SK-N-SH treated with all-trans-retinoic acid at 6 μM for 48 hours (cell line): ENCODE results near the gene VPS37C.

Experiments used
- ATAC-seq: fragments of 200-7000 bp; cut with Tn5 transposase; 3 replicates; pipeline ENCODE4 v1.9.1; 2020; ENCODE audit warnings: mild to moderate bottlenecking, moderate library complexity
- ARNTL ChIP-seq: fragments of 450-650 bp; formaldehyde crosslinking; IDR thresholded peaks from 2 replicates; pipeline ENCODE4 v1.5.0; 2020; ENCODE audit warnings: low read depth, mild to moderate bottlenecking, moderate library complexity, borderline replicate concordance
- BACH2 ChIP-seq: fragments of 250-450 bp; sonication (Bioruptor Pico); IDR thresholded peaks from 2 replicates; pipeline ENCODE4 v1.9.0; 2021; ENCODE audit warnings: mild to moderate bottlenecking, borderline replicate concordance
- ESRRG ChIP-seq: fragments of 250-450 bp; sonication (Bioruptor Pico); IDR thresholded peaks from 2 replicates; pipeline ENCODE4 v1.6.1; 2021; ENCODE audit warnings: mild to moderate bottlenecking
- GLIS3 ChIP-seq: fragments of 250-450 bp; sonication (Bioruptor Pico); IDR thresholded peaks from 2 replicates; pipeline ENCODE4 v1.5.0; 2020; ENCODE audit warnings: mild to moderate bottlenecking, moderate library complexity
- ISL1 ChIP-seq: fragments of 250-450 bp; sonication (Bioruptor Pico); IDR thresholded peaks from 2 replicates; pipeline ENCODE4 v2.1.2; 2022; ENCODE audit warnings: mild to moderate bottlenecking, moderate library complexity
- OSR1 ChIP-seq: fragments of 250-450 bp; sonication (Bioruptor Pico); IDR thresholded peaks from 2 replicates; pipeline ENCODE4 v1.8.0; 2022; ENCODE audit warnings: moderate library complexity, mild to moderate bottlenecking, inconsistent platforms
- PPARA ChIP-seq: fragments of 250-450 bp; sonication (Bioruptor Pico); IDR thresholded peaks from 2 replicates; pipeline ENCODE4 v1.5.0; 2020; ENCODE audit warnings: mild to moderate bottlenecking, borderline replicate concordance
- RARB ChIP-seq: fragments of 250-450 bp; sonication (Bioruptor Pico); IDR thresholded peaks from 2 replicates; pipeline ENCODE4 v1.8.0; 2021; ENCODE audit warnings: mild to moderate bottlenecking, moderate library complexity
- SNAI2 ChIP-seq: fragments of 250-450 bp; sonication (Bioruptor Pico); IDR thresholded peaks from 2 replicates; pipeline ENCODE4 v1.5.0; 2020; ENCODE audit warnings: mild to moderate bottlenecking, moderate library complexity
- TCF4 ChIP-seq: fragments of 250-450 bp; sonication (Bioruptor Pico); IDR thresholded peaks from 2 replicates; pipeline ENCODE4 v1.8.0; 2021; ENCODE audit warnings: mild to moderate bottlenecking, moderate library complexity, borderline replicate concordance
- TOX ChIP-seq: fragments of 250-450 bp; sonication (Bioruptor Pico); IDR thresholded peaks from 2 replicates; pipeline ENCODE4 v1.8.0; 2021; ENCODE audit warnings: mild to moderate bottlenecking, moderate library complexity, borderline replicate concordance
- ZC3H10 ChIP-seq: fragments of 250-450 bp; sonication (Bioruptor Pico); IDR thresholded peaks from 2 replicates; pipeline ENCODE4 v1.5.1; 2021; ENCODE audit warnings: mild to moderate bottlenecking, moderate library complexity
- ZFP3 ChIP-seq: fragments of 250-450 bp; sonication (Bioruptor Pico); IDR thresholded peaks from 2 replicates; pipeline ENCODE4 v1.5.0; 2020; ENCODE audit warnings: mild to moderate bottlenecking, moderate library complexity
- ZFP30 ChIP-seq: fragments of 450-650 bp; formaldehyde crosslinking; IDR thresholded peaks from 2 replicates; pipeline ENCODE4 v1.5.0; 2022; ENCODE audit warnings: mild to moderate bottlenecking, moderate library complexity
- ZNF565 ChIP-seq: fragments of 450-650 bp; formaldehyde crosslinking; conservative IDR thresholded peaks from 2 replicates; pipeline ENCODE4 v1.5.0; 2020; ENCODE audit warnings: low read depth, mild to moderate bottlenecking, moderate library complexity
- ZNF70 ChIP-seq: fragments of 450-650 bp; formaldehyde crosslinking; IDR thresholded peaks from 2 replicates; pipeline ENCODE4 v1.5.0; 2020; ENCODE audit warnings: mild to moderate bottlenecking, moderate library complexity
- ZNF8 ChIP-seq: fragments of 450-650 bp; formaldehyde crosslinking; IDR thresholded peaks from 2 replicates; pipeline ENCODE4 v1.5.0; 2020; ENCODE audit warnings: mild to moderate bottlenecking, moderate library complexity
- TF ChIP-seq, protein P1 (sequence below): fragments of 250-450 bp; sonication (Bioruptor Pico); IDR thresholded peaks from 2 replicates; pipeline ENCODE4 v1.5.1; 2020; ENCODE audit warnings: low read depth, mild to moderate bottlenecking, moderate library complexity
- TF ChIP-seq, protein P2 (sequence below): fragments of 250-450 bp; sonication (Bioruptor Pico); IDR thresholded peaks from 2 replicates; pipeline ENCODE4 v1.5.1; 2021; ENCODE audit warnings: mild to moderate bottlenecking, moderate library complexity
- TF ChIP-seq, protein P3 (sequence below): fragments of 250-450 bp; sonication (Bioruptor Pico); IDR thresholded peaks from 2 replicates; pipeline ENCODE4 v1.8.0; 2020; ENCODE audit warnings: mild to moderate bottlenecking, moderate library complexity, borderline replicate concordance
- TF ChIP-seq, protein P4 (sequence below): fragments of 250-450 bp; sonication (Bioruptor Pico); IDR thresholded peaks from 2 replicates; pipeline ENCODE4 v1.8.0; 2021; ENCODE audit warnings: low read depth, mild to moderate bottlenecking, moderate library complexity, borderline replicate concordance
- TF ChIP-seq, protein P5 (sequence below): fragments of 250-450 bp; sonication (Bioruptor Pico); IDR thresholded peaks from 2 replicates; pipeline ENCODE4 v1.5.0; 2020; ENCODE audit warnings: mild to moderate bottlenecking, moderate library complexity

Gene VPS37C

DNA sequence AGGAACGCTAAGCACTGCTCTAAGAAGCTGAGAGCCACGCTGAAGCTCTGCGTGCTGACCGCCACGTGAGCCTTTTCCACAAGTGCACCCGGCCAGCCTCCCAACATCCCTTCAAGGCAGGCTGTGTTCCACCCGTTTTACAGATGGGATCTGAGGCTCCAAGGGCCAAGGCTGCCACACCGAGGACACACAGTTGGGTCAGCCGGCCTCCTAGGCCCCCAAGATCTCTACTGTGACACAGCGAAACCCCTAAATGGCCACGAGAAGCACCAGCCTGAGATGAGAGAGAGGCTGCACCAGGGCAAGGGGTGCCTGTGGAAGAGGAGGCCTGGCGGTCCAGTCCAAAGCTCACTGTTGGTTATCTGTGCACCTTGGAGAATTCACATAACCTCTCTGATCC is 70.7 kb downstream of the VPS37C start:
- ATAC-seq: no peak
- no peak for TF ChIP-seq TCF4 (CRISPR knock-in tag)
- TF ChIP-seq ZFP30: no peak
- no peak for TF ChIP-seq ZNF8 (CRISPR knock-in tag)
- TF ChIP-seq TOX (CRISPR knock-in tag): no peak
- no peak for TF ChIP-seq ZC3H10 (CRISPR knock-in tag)
- no peak for TF ChIP-seq GLIS3 (CRISPR knock-in tag)
- TF ChIP-seq PPARA (CRISPR knock-in tag): no peak

DNA sequence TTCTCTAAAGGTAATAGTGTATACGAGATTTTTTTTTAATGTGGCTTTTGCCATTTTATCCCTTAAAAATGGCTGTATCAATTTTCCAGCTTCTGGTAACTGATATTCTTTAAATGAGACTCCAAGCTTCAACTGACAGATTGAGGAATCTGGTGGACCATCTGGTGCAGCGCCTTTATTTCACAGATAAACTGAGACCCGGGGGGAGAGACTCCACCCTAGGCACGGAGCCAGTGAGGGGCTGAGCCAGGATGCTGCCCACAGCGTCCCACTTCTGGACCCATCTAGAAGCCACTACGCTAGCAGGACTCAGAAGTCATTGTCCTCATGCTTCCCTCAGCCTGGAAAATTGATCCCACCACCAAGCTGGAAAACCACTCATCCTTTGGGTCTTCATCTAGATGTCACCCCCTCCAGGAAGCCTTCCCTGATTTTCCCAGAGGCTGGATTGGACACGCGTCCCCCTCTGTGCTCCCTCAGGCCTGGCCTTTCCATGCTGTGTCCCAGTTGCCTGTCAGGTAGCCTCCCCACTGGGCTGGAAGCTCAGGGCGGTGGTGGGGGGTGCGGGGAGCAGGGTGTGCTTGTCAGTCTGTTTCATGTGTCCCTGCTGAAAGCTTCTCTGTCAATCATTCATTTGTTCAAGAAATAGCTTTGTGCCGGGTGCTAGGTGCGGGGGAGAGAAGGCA is 71.3 kb downstream of the VPS37C start:
- no peak for ATAC-seq
- no peak for TF ChIP-seq OSR1 (CRISPR knock-in tag)
- TF ChIP-seq, protein P1, sequence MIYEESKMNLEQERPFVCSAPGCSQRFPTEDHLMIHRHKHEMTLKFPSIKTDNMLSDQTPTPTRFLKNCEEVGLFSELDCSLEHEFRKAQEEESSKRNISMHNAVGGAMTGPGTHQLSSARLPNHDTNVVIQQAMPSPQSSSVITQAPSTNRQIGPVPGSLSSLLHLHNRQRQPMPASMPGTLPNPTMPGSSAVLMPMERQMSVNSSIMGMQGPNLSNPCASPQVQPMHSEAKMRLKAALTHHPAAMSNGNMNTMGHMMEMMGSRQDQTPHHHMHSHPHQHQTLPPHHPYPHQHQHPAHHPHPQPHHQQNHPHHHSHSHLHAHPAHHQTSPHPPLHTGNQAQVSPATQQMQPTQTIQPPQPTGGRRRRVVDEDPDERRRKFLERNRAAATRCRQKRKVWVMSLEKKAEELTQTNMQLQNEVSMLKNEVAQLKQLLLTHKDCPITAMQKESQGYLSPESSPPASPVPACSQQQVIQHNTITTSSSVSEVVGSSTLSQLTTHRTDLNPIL: no peak
- no peak for TF ChIP-seq SNAI2
- TF ChIP-seq ISL1 (CRISPR knock-in tag): no peak
- TF ChIP-seq ZFP30: no peak
- no peak for TF ChIP-seq ZNF565 (CRISPR knock-in tag)
- no peak for TF ChIP-seq ESRRG
- TF ChIP-seq ARNTL: no peak
- TF ChIP-seq, protein P2, sequence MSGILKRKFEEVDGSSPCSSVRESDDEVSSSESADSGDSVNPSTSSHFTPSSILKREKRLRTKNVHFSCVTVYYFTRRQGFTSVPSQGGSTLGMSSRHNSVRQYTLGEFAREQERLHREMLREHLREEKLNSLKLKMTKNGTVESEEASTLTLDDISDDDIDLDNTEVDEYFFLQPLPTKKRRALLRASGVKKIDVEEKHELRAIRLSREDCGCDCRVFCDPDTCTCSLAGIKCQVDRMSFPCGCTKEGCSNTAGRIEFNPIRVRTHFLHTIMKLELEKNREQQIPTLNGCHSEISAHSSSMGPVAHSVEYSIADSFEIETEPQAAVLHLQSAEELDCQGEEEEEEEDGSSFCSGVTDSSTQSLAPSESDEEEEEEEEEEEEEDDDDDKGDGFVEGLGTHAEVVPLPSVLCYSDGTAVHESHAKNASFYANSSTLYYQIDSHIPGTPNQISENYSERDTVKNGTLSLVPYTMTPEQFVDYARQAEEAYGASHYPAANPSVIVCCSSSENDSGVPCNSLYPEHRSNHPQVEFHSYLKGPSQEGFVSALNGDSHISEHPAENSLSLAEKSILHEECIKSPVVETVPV (CRISPR knock-in tag): no peak
- no peak for TF ChIP-seq GLIS3 (CRISPR knock-in tag)
- TF ChIP-seq, protein P3, sequence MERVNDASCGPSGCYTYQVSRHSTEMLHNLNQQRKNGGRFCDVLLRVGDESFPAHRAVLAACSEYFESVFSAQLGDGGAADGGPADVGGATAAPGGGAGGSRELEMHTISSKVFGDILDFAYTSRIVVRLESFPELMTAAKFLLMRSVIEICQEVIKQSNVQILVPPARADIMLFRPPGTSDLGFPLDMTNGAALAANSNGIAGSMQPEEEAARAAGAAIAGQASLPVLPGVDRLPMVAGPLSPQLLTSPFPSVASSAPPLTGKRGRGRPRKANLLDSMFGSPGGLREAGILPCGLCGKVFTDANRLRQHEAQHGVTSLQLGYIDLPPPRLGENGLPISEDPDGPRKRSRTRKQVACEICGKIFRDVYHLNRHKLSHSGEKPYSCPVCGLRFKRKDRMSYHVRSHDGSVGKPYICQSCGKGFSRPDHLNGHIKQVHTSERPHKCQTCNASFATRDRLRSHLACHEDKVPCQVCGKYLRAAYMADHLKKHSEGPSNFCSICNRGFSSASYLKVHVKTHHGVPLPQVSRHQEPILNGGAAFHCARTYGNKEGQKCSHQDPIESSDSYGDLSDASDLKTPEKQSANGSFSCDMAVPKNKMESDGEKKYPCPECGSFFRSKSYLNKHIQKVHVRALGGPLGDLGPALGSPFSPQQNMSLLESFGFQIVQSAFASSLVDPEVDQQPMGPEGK: no peak
- TF ChIP-seq, protein P4, sequence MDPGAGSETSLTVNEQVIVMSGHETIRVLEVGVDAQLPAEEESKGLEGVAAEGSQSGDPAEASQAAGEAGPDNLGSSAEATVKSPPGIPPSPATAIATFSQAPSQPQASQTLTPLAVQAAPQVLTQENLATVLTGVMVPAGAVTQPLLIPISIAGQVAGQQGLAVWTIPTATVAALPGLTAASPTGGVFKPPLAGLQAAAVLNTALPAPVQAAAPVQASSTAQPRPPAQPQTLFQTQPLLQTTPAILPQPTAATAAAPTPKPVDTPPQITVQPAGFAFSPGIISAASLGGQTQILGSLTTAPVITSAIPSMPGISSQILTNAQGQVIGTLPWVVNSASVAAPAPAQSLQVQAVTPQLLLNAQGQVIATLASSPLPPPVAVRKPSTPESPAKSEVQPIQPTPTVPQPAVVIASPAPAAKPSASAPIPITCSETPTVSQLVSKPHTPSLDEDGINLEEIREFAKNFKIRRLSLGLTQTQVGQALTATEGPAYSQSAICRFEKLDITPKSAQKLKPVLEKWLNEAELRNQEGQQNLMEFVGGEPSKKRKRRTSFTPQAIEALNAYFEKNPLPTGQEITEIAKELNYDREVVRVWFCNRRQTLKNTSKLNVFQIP: no peak

DNA sequence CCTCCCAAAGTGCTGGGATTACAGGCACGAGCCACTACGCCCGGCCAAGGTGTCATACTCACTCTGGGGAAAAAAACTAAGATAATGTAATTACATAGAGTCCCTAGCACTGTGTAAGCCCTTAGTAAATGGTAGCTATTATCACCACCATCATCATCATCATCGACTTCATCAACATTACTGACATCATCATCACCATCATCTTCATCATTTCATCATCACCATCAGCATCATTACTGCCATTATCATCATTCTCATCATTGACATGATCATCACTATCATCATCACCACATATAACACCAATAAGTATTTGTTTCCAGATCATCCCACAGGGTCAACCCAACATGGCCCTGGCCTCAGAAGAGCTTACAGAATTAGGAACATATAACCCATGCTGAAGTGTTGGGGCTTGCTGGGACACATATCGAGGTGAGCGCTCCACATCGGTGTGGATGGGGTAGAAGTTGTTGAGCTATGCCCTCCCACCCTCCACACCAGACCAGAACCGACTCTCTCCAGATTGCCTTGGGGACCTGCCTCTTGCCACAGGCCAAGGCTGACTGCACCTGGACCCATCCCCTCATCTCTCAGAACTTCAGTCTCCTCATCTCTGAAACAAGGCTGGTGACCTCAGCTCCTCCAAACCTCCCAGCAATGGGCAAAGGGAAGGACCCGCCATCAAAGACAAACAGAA is 73.7 kb downstream of the VPS37C start:
- no peak for ATAC-seq
- TF ChIP-seq ZNF8 (CRISPR knock-in tag) (no peak), ZC3H10 (CRISPR knock-in tag) (no peak), SNAI2 (no peak), GLIS3 (CRISPR knock-in tag) (no peak), ISL1 (CRISPR knock-in tag) (no peak), PPARA (CRISPR knock-in tag) (no peak), BACH2 (no peak), TCF4 (CRISPR knock-in tag) (no peak), ZNF565 (CRISPR knock-in tag) (no peak), ZNF70 (CRISPR knock-in tag) (no peak), TOX (CRISPR knock-in tag) (no peak), OSR1 (CRISPR knock-in tag) (no peak), ESRRG (no peak), RARB (CRISPR knock-in tag) (no peak), ZFP3 (CRISPR knock-in tag) (no peak)
- TF ChIP-seq, protein P1: no peak
- TF ChIP-seq, protein P2 (CRISPR knock-in tag): no peak
- TF ChIP-seq, protein P4: no peak
- TF ChIP-seq, protein P5, sequence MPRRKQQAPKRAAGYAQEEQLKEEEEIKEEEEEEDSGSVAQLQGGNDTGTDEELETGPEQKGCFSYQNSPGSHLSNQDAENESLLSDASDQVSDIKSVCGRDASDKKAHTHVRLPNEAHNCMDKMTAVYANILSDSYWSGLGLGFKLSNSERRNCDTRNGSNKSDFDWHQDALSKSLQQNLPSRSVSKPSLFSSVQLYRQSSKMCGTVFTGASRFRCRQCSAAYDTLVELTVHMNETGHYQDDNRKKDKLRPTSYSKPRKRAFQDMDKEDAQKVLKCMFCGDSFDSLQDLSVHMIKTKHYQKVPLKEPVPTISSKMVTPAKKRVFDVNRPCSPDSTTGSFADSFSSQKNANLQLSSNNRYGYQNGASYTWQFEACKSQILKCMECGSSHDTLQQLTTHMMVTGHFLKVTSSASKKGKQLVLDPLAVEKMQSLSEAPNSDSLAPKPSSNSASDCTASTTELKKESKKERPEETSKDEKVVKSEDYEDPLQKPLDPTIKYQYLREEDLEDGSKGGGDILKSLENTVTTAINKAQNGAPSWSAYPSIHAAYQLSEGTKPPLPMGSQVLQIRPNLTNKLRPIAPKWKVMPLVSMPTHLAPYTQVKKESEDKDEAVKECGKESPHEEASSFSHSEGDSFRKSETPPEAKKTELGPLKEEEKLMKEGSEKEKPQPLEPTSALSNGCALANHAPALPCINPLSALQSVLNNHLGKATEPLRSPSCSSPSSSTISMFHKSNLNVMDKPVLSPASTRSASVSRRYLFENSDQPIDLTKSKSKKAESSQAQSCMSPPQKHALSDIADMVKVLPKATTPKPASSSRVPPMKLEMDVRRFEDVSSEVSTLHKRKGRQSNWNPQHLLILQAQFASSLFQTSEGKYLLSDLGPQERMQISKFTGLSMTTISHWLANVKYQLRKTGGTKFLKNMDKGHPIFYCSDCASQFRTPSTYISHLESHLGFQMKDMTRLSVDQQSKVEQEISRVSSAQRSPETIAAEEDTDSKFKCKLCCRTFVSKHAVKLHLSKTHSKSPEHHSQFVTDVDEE (CRISPR knock-in tag): no peak
